ENCODE results near the gene CA10. TPM values are rescaled to one million over a fixed set of nuclear protein-coding genes. Genes with fewer than 3 reads are reported as not detected.

Gene CA10
- total and polyA plus RNA-seq, 2 of the 4 experiments (the other 2 are of a cell fraction) = not detected

DNA sequence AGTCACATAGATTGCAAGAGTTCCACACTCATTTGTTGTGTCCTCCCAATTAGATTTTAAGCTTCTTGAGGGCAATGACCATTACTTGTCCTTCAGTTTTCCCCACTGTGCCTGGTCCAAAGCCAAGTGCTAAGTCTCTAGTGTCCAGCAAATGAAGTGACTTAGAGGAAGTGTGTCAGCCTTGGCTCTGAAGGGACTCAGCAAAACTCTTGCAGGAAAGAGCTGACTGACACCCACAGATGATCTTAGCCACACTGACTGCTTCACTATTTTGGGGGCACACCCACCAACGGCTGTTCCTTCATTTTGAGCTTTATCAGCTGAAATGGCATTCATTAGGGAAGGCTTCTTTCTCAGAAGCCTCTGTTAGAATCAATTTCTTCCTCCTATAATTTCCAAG is 540.0 kb downstream of the CA10 start:
- CTCF ChIA-PET = no interaction called here
- no peak overlapping the region for H3K4ac ChIP-seq (ENCODE audit: low read depth, low read length)

More for the DNA sequence above, 540.0 kb downstream of the CA10 start:
- ATAC-seq (ENCODE audit: low read depth) (no peak), DNase-seq (no peak)
- no peak overlapping the region for H2AFZ ChIP-seq (replicated peaks; ENCODE audit: low read length, poor library complexity)
- peaks cover 13% of the 10 kb centered on the region for H3K9me3 ChIP-seq (ENCODE audit: control insufficient read depth, insufficient read depth, low read length)
- no peak overlapping the region for H4K91ac ChIP-seq (ENCODE audit: insufficient read depth, low read depth, low read length)
- no peaks in the 10 kb centered on the region for H3K27me3 ChIP-seq (ENCODE audit: control insufficient read depth, insufficient read depth, low read length)
- no TSS peak for BruUV-seq (replicated peaks)
- H3K18ac ChIP-seq (ENCODE audit: low read depth, low read length) = no peak overlapping the region
- H4K20me1 ChIP-seq (ENCODE audit: insufficient read depth, low read length) = no peaks in the 10 kb centered on the region
- no peaks in the 10 kb centered on the region for H3K79me1 ChIP-seq (ENCODE audit: low read depth in 1 of 2, low read length in 2 of 2)
- H2BK120ac ChIP-seq (ENCODE audit: low read depth, low read length) = no peak overlapping the region
- no peak overlapping the region for H4K8ac ChIP-seq (ENCODE audit: low read depth in 2 of 2, low read length in 2 of 2)
- no peak overlapping the region for H2BK5ac ChIP-seq (ENCODE audit: low read depth, low read length, poor library complexity, severe bottlenecking)
- in situ Hi-C loops (cut with MboI; ENCODE audit: low sequenced_read_pairs) (no loop called here), dilution Hi-C loops (cut with HindIII; ENCODE audit: low sequenced_read_pairs, unreplicated experiment) (no loop called here), intact Hi-C loops (cut with micrococcal nuclease) (no loop called here)
- no peak overlapping the region for H3K23ac ChIP-seq (ENCODE audit: low read depth, low read length)
- H2BK20ac ChIP-seq (ENCODE audit: low read depth, low read length) = no peak overlapping the region
- no peak overlapping the region for H3K14ac ChIP-seq (replicated peaks; ENCODE audit: low read depth, low read length)
- H3K9ac ChIP-seq (ENCODE audit: low read depth, low read length) = no peak overlapping the region
- no peak for TF ChIP-seq CHD1 (IDR thresholded peaks at IDR 0.05; ENCODE audit: low read depth, low read length)
- TF ChIP-seq, protein P1, sequence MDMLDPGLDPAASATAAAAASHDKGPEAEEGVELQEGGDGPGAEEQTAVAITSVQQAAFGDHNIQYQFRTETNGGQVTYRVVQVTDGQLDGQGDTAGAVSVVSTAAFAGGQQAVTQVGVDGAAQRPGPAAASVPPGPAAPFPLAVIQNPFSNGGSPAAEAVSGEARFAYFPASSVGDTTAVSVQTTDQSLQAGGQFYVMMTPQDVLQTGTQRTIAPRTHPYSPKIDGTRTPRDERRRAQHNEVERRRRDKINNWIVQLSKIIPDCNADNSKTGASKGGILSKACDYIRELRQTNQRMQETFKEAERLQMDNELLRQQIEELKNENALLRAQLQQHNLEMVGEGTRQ (IDR thresholded peaks at IDR 0.05; ENCODE audit: low read depth, low read length) = no peak
- TF ChIP-seq RFX5 (IDR thresholded peaks at IDR 0.05; ENCODE audit: low read depth, low read length) = no peak
- no peak for TF ChIP-seq MAZ (IDR thresholded peaks at IDR 0.05; ENCODE audit: borderline replicate concordance, low read depth, low read length)
- TF ChIP-seq FOS (IDR thresholded peaks at IDR 0.05; ENCODE audit: low read depth, low read length) = no peak
- no peak for TF ChIP-seq SMC3 (IDR thresholded peaks at IDR 0.05; ENCODE audit: low read depth, low read length)
- no CpG with 5 or more reads among the region's 1 CpG for WGBS, 2 experiments (ENCODE audit: extremely low coverage in 2 of 2, insufficient read length in 1 of 2)
- H3K4me3 ChIP-seq (ENCODE audit: insufficient read depth, low read depth, low read length) = no peak overlapping the region
- no peaks in the 10 kb centered on the region for H3K4me1 ChIP-seq (ENCODE audit: control insufficient read depth, insufficient read depth, low read length)
- H3K36me3 ChIP-seq (ENCODE audit: control insufficient read depth, insufficient read depth, low read length) = no peaks in the 10 kb centered on the region
- no peak overlapping the region for H3K4me2 ChIP-seq (ENCODE audit: low read depth, low read length)
- H3K9me1 ChIP-seq (ENCODE audit: insufficient read depth, low read length) = no peaks in the 10 kb centered on the region
- H3K27ac ChIP-seq (ENCODE audit: insufficient read depth, low read length) = no peak overlapping the region
- H3K56ac ChIP-seq (ENCODE audit: extremely low read depth, insufficient read depth, low read length) = no peak overlapping the region
- no peak overlapping the region for H4K5ac ChIP-seq (ENCODE audit: low read depth, low read length)
- H2AK5ac ChIP-seq (ENCODE audit: low read depth, low read length) = no peak overlapping the region
- POLR2A ChIA-PET (ENCODE audit: unreplicated experiment) = no interaction called here
- no peak overlapping the region for H2BK15ac ChIP-seq (ENCODE audit: low read depth, low read length)
- H2AK9ac ChIP-seq (replicated peaks; ENCODE audit: low read depth, low read length, poor library complexity) = no peak overlapping the region
